HG03196 (cell line): ENCODE measurements around the gene BAZ1A.
"Not testable (repeated sequence)": the region's sequence is repeated elsewhere in the genome, so short reads cannot be mapped to it uniquely, and the experiment has no call there.

Source experiments
- ATAC-seq: cut with Tn5 transposase; IDR thresholded peaks from one replicate; pipeline ENCODE4 v1.9.1; 2021; ENCODE audit not compliant: unreplicated experiment

BAZ1A gene

DNA sequence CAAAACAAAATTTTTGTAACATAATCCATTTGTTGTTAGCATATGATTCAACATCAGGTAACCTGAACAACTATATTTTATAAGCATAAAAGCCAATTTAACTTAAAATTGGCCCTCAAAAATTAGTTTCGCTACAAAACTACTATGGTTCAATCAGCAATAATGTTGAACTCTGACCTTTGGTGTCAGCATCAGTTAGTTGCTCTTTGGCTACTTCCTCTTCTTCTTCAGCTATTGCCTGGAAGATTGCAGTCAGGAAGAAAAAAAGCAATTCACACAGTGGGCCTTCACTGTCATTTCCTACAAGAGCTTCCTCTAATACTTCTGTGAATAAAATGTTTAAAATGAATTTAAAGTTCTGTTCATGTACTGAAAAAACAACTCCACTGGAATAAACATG, 82.6 kb downstream of the BAZ1A start:
- no peak for ATAC-seq

DNA sequence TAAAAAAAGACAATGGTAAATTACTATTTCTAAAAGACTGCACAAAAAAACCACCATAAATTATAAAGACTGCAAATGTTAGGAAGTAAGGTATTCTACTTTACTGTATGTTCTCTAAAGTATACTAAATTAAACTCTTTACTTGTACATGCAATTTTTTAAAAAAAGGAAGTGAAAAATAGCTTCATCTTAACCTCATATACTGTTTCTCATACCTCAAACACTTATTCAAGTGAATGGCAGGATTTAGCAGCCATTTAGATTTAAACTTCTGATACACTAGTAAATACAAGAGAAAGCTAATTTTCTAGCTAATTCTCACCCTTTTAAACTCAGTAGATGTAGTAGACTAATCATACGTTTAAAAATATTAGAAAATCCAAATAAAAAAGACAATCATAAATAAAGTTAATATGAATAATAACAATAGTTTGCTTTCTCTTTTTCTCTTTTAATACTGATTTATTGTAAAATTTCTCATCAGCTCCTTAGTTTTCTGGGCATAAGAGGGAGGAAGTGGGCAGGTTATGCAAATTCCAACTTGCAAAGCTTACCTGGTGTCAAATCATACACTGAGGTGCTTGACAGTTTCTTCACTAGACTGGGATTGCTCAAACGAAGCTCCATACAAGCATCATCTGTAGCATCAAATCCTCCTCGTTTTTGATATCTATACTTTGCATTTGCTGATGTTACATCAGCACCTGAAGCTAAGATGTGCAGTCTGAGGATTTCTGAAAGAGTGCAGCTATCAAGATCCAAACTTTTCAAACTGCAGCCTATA, 89.7 kb downstream of the BAZ1A start:
- ATAC-seq = no peak

DNA sequence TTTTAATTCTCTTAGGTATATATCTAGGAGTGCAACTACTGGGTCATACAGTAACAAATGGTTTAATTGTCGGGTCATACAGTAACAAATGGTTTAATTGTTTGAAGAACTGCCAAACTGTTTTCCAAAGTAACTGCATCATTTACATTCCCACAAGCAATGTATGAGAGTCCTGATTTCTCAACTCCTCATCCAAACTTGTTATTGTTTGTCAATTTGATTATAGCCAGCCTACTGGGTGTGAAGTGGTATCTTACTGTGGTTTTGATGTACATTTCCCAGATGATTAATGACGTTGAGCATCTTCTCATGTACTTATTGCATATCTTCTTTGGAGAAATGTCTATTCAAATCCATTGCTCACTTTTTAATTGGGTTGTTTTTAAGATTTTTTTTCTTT, 93.1 kb downstream of the BAZ1A start:
- ATAC-seq = no peak

DNA sequence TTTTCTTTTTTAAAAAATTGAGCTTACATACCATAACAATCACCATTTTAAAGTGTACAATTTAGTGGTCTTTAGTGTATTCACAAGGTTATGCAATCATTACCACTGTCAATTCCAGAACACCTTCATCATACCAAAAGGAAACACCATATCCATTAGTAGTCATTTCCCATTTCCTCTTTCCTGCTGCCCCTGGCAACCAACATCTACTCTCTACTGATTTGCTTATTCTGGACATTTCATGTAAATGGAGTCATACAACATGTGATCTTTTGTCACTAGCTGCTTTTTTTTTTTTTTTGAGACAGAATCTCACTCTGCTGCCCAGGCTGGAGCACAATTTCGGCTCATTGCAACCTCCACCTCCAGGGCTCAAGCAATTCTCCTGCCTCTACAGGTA, 93.9 kb downstream of the BAZ1A start:
- no peak for ATAC-seq

DNA sequence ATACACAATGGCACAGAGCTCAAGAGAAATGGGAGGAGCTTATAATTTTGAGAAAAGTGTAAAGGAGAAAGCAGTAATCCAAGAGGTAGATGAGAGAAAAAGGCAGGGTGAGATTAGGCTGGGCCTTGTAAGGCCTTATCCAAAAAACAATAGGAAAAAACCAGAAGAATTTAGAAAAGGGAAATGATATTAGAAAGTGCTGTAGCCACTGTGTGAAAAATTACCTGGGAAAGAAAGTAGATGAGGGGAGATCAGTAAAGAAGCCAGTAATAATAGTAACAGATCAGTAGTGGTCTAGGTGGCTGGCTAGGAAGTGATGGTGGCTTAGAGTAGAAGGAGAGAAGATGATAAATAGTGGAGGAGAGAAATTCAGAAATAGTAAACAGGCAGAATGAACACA, 94.5 kb downstream of the BAZ1A start:
- no peak for ATAC-seq

DNA sequence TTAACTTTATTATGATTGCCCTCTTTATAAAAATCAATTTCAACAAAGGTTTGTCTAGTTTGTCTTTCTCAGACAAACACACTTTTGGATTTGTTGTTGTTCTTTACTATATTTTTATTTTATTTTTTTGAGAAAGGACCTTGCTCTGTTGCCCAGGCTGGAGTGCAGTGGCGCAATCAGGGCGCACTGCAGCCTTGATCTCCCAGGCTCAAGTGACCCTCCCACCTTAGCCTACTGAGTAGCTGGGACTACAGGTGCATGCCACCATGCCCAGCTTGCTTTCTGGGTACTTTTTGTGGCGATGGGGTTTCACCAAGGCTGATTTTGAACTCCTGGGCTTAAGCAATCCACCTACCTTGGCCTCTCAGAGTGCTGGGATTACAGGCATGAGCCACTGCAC, 96.4 kb downstream of the BAZ1A start:
- ATAC-seq = no peak

DNA sequence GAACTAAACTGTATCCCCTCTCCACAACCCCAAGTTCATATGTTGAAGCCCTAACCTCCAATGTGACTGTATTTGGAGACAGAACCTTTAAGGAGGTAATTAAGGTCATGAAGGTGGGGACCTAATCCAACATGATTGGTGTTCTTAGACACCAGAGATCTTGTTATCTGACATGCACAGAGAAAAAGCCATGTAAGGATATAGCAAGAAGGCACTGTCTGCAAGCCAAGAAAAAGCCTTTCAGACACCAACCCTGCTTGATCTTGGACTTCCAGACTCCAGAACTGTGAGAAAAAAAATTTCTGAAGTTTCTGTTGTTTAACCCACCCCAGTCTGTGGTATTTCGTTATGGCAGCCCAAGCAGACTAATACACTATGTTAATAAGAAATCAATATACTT, 98.5 kb downstream of the BAZ1A start:
- ATAC-seq = no peak

DNA sequence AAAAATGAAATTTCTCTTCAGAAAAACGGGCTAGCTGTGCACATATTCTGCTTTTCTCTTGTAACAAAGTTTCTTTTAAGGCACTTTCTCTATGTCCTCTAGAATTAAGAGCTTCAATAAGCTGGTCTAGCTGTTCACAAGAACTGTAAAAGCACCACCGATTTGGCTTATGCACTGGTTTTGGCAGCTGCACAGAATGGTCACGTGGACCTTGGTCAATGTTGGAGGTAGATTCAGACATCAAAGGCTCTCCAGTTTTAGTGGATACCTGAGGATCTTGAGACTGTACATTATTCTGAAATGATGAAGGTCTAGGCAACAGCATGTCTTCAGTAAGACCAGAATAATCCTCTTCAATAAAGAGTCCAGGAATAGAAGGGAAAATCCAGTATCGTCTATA, 99.2 kb downstream of the BAZ1A start:
- ATAC-seq = no peak

DNA sequence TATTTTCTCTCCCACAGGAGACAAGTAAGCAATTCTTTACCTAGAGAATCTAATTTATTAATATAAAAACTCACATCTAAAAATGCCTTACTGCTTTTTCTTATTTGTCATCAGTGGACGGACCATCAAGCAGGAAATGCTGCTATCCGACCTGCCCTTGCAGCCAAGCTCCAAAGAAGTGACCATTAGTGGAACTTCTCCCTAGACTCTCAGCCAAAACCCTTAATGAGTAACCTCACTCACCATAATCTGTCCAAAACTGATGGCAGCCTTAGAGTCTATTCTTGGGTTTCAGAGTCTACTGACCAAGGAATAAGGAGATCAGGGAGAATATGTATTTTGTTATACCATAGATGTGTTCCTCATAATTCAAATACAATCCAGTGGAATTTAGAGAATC, 99.8 kb downstream of the BAZ1A start:
- ATAC-seq = no peak

DNA sequence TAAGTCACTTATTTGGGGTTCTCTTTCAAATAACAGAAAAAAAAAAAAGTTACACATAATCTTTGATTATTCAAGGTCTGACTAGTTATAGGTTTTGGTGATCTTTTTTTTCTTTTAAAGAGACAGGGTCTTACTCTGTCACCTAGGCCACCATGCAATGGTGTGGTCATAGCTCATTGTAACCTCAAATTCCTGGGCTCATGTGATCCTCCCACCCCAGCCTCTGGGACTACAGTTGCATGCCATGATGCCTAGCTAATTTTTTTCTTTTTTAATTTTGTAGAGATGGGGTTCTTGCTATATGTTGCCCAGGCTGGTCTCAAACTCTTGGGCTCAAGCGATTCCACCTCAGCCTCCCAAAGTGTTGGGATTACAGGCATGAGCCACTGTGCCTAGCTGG, 104.3 kb downstream of the BAZ1A start:
- no peak for ATAC-seq

DNA sequence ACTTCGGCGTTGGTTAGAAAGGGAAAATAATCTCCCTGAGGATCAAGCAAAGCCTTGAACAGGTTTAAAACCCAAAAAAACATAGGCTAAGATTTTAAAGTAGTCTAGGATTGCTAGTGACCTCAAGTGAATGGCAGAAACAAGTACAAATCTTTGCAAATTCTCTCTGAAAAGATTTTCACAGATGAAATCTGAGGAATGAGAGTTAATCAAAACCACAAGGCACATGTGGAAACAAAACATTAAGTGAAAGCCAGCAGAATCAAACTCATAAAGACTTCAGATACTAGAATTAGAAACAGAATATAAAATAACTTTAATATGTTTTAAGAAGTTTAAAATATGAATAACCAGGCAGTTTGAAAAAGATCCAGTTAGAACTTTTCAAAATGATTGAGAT, 108.6 kb downstream of the BAZ1A start:
- ATAC-seq = no peak

DNA sequence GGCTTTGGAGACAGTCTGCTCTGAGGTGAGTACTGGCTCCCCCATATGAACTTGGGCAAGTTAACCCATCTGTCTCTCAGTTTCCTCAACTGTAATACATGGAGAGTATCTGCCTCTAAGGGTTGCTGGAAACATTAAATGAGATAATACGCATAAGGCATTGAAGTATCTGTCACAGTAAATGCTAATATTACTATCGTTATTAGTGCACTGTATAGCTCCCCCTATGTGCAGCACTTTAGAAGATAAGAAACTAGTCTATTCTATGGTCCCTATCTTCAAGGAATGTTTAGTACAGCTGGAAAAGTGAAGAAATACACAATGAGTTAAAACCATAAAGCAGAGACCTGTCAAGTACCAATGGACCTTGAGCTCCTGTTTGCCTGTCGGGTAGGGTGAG, 109.1 kb downstream of the BAZ1A start:
- no peak for ATAC-seq

DNA sequence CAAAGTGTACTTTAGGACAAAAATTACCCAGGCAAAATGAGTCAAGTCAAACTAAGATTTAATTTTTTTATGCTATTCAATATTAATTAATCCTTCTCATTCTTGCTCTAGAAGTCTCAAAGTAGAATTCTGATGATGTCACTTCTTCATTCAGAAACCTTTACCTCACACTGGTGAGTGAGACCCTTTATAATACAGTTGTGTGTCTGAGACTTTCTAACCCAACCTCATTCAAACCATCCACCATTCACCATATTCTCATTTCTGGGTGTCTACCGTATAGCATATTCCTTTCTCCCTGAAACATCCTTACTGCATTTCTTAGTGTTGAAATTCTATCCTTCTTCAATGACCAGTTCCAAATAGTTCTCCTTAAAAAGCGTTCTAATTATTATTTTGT, 119.9 kb downstream of the BAZ1A start:
- ATAC-seq = no peak

DNA sequence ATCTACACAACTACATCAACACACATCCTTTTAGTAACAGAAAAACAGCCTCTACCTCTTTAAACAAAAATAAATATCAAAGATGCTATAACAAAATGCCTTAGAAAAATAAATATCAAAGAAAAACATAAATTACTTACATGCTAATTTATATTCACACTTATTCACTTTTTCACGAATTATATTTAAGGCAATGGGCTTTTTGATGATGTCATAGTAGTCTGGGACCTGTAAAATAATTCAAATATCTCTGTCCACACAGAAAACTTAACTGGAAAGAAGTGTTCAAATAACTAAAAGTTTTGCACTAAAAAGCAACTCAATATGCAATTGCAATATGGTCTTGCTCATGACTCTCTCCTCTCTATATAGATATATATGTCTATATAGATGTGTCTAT, 120.5 kb downstream of the BAZ1A start:
- ATAC-seq = no peak

DNA sequence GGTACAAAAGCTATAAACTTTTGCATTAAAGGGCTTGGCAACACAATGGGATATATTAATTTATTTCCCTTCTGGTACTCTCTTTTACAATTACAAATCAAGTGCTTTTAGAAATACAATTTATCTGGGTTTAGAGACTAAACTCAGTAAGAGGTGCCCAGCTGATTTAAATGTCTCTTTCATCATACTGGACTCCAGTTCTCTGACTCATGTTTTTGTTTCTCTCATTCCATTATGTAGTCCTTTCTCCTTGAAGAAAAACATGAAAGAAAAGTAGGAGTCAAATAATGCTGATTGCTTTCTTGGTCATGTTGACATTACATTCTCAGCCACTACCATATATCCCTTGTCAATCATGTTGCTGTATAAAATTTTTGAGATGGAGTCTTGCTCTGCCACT, 124.5 kb downstream of the BAZ1A start:
- ATAC-seq = no peak

DNA sequence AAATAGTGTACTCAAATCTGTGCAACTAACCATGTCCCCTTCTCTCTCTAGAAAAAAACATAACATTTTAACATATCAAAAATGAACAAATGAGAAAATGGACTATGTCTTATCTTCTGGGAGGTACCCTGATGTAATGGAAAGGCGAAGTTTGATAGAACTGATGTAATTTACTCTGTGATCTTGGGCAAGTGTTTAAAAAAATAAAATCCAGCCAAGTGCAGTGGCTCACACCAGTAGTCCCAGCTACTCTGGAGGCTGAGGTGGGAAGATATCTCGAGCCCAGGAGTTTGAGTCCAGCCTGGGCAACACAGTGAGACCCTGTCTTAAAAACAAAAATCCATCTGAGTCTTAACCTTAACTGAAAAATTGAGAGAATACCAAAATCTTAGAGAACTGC, 124.9 kb downstream of the BAZ1A start:
- ATAC-seq = no peak

DNA sequence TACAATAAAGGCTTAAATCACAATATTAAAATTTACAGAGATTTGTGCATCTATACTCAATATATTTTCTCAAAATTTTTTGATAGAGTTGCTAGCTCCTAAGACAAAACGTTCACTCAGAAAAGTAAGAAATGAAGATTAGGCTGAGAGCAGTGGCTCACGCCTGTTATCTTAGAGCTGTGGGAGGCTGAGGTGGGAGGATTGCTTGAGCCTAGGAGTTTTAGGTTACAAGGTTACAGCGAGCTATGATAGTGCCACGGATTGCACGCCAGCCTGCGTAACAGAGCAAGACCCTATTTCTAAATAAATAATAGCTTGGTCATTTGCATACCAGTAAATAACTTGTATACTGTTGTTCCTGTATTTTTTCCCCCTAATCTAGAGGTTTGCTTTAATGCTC, 125.8 kb downstream of the BAZ1A start:
- no peak for ATAC-seq

DNA sequence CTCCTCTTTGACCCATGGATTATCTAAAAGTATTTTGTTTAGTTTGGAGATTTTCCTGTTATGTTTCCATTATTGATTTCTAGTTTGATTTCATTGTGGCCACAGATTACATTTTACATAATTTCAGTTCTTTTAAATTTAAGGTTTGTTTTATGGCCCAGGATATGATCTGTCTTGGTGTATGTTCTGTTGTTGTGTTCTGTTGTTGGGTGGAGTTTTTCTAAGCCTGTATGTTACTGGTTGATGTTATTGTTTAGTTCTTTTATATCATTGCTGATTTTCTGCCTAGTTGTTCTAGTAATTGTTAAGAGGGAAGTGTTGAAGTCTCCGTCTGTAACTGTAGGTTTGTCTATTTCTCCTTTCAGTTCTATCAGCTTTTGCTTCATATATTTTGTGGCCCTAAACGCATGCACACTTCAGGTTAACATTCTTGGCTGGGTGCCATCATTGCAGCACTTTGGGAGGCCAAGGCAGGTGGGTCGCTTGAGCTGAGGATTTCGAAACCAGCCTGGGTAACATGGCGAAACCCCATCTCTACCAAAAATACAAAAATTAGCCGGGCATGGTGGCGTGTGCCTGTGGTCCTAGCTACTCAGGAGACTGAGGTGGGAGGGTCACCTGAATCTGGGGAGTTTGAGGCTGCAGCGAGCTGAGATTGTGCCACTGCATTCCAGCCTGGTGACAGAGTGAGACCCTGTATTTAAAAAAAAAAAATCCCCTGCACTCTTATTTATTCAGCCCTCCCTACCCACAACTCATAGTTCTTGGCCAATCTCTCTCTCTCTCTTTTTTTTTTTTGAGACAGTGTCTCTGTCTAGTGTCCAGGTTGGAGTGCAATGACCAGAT, 132.7 kb downstream of the BAZ1A start:
- ATAC-seq = no peak

DNA sequence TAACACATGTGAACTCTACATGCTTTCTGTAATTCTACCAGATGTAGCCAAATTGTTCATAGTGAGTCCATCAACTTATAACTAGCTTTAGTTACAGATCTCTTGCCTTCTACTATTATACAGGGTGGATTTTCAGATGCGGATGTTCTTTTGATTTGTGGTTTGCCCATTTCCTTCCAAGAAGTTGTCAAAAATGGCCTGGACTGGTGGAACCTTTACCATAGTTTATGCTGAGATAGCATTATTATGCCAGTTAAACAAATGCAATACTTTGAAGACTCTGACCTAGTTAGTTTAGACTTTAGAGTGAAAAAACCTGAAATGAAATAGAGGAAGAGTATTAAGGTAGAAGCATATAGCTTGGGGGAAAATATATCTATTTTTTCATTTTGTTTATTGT, 133.3 kb downstream of the BAZ1A start:
- no peak for ATAC-seq

DNA sequence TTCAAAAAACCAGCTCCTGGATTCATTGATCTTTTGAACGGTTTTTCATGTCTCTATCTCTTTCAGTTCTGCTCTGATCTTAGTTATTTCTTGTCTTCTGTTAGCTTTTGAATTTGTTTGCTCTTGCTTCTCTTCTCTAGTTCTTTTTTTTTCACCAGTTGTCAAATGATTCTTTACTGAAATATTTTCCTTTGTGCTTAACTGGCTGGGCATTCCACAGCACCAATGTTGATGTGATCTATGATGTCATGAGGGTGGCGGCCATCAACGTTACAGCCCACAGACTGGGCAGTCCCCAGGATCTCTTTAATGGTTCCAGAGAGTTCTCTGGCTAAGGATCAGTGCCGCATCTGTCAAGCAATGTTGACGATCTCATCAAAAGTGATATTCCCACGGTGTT, 135.0 kb downstream of the BAZ1A start:
- not testable (repeated sequence) for ATAC-seq

DNA sequence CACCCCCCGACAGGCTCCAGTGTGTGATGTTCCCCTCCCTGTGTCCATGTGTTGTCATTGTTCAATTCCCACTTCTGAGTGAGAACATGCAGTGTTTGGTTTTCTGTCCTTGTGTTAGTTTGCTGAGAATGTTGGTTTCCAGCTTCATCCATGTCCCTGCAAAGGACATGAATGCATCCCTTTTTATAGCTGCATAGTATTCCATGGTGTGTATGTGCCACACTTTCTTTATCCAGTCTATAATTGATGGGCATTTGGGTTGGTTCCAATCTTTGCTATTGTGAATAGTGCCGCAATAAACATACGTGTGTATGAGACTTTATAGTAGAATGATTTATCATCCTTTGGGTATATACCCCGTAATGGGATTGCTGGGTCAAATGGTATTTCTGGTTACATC, 138.1 kb downstream of the BAZ1A start:
- not testable (repeated sequence) for ATAC-seq

DNA sequence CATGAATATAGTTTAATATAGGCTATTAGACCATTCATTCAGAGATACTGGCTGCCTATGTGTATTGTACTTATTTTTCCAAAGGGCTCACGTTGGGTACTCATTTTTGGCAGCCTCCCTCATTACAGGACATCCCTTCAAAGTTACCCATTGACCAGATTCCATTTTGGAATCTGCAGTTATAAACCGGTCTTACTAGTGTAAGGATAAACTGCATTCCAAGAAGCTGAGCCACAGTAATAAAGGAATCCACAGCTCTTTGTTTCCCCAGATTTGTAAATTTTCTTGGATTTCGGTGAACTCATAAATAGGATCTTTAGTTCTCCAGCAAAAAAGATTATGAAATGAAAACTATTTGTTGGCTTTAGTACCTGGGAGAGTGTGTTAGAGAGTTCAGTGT, 141.9 kb downstream of the BAZ1A start:
- no peak for ATAC-seq

DNA sequence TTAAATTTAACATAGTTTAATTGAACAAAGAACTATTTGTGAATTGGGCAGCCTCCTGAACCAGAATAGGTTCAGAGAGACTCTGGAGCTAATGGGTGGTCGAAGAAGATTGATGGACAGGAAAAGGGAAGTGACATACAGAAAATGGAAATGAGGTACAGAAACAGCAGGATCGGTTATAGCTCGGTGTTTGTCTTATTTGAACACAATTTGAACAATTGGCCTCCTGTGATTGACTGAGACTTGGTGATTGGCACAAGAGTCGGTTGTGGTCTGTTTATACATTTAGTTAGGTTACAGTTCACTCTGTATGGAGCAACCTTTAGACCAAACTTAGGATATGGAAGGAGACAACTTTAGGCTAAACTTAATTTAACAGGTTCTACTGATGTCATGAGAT, 142.4 kb downstream of the BAZ1A start:
- no peak for ATAC-seq
